Measurements from ENCODE around the gene ANKRD40CL.

DNA sequence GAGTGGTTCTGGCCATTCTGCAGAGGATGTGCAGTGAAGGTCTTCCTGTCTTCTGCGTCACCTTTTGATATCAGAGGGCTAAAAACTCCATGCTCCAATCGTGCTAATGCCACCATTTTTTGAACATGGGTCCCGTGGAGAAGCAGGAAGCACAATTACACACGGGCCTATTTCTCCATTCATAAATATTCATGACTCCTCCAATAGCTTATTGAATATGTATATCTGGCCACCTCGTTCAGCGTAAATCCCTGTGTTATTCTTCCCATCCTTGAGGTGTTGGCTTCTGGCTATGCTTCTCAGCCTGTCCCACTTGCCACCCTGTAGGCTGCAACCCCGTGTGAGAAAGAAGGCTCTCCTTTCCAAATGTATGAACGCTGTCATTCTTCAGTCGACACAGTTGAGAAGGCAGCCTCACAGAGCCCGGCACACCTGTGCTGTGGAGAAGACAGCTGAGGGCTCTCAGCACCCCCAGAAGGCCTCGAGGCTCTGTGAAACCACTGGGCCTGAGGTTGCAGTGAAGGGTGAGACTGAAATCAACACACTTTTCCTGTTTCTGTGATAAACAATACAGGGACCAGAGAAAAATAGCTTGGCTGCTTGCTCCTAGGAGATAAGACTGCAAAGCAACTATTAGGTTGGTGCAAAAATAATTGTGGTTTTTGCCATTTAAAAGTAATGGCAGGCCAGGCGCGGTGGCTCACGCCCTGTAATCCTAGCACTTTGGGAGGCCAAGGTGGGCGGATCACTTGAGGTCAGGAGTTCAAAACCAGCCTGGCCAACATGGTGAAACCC is 4.9 kb upstream of the ANKRD40CL start:
- TF ChIP-seq EP300 (IDR thresholded peaks at IDR 0.05) (no peak), POLR2A (IDR thresholded peaks at IDR 0.05) (no peak)
- TF ChIP-seq, protein P1, sequence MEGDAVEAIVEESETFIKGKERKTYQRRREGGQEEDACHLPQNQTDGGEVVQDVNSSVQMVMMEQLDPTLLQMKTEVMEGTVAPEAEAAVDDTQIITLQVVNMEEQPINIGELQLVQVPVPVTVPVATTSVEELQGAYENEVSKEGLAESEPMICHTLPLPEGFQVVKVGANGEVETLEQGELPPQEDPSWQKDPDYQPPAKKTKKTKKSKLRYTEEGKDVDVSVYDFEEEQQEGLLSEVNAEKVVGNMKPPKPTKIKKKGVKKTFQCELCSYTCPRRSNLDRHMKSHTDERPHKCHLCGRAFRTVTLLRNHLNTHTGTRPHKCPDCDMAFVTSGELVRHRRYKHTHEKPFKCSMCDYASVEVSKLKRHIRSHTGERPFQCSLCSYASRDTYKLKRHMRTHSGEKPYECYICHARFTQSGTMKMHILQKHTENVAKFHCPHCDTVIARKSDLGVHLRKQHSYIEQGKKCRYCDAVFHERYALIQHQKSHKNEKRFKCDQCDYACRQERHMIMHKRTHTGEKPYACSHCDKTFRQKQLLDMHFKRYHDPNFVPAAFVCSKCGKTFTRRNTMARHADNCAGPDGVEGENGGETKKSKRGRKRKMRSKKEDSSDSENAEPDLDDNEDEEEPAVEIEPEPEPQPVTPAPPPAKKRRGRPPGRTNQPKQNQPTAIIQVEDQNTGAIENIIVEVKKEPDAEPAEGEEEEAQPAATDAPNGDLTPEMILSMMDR (IDR thresholded peaks at IDR 0.05): no peak

Measured in tibial nerve (tissue), 4 donors.